K562 (cell line): Measurements from ENCODE around the gene SLC39A5. TPM values are rescaled to one million over a fixed set of nuclear protein-coding genes. Genes with fewer than 3 reads are reported as not detected.

Experiments
- BRCA1 ChIP-seq, 2 experiments: fragments of 450-650 bp in 1 of 2; sonication (generic) in 1 of 2; formaldehyde crosslinking in 1 of 2; IDR thresholded peaks; 2 replicates each; pipeline versions ENCODE4 v1.5.0 to v1.6.1; 2017 to 2020; ENCODE audit warnings: mild to moderate bottlenecking in 1 of 2, missing genetic modification reagents in 1 of 2
- CCNT2 ChIP-seq: IDR thresholded peaks from 2 replicates; pipeline ENCODE4 v1.6.1; 2011; ENCODE audit warnings: borderline replicate concordance, low read depth, mild to moderate bottlenecking, moderate library complexity, mixed read lengths, low read length; ENCODE audit not compliant: insufficient read length; ENCODE audit errors: extremely low read depth
- MEIS2 ChIP-seq: fragments of 450-650 bp; IDR thresholded peaks from 2 replicates; pipeline ENCODE4 v1.6.1; 2014; ENCODE audit warnings: mild to moderate bottlenecking; ENCODE audit not compliant: partially characterized antibody
- NR1H2 ChIP-seq: sonication (generic); formaldehyde crosslinking; IDR thresholded peaks from 2 replicates; pipeline ENCODE4 v1.4.0; 2020; ENCODE audit warnings: mild to moderate bottlenecking, missing genetic modification reagents
- POLR2G ChIP-seq: fragments of 200-400 bp; formaldehyde crosslinking; IDR thresholded peaks from 2 replicates; pipeline ENCODE4 v1.6.1; 2017; ENCODE audit warnings: low read depth, mild to moderate bottlenecking, antibody characterized with exemption, low read length, moderate library complexity
- SMAD4 ChIP-seq: fragments of 250-450 bp; sonication (Bioruptor Pico); conservative IDR thresholded peaks from 2 replicates; pipeline ENCODE4 v1.8.0; 2021; ENCODE audit warnings: inconsistent platforms, mild to moderate bottlenecking, moderate library complexity
- SNIP1 ChIP-seq: fragments of 450-650 bp; IDR thresholded peaks from 2 replicates; pipeline ENCODE4 v1.7.1; 2017; ENCODE audit warnings: low read depth, mild to moderate bottlenecking
- ZNF140 ChIP-seq: fragments of 250-450 bp; sonication (Bioruptor Pico); IDR thresholded peaks from 2 replicates; pipeline ENCODE4 v1.8.0; 2021; ENCODE audit warnings: moderate library complexity, mild to moderate bottlenecking, inconsistent platforms
- ZNF561 ChIP-seq: fragments of 450-650 bp; formaldehyde crosslinking; conservative IDR thresholded peaks from 2 replicates; pipeline ENCODE4 v1.4.0; 2020; ENCODE audit warnings: mild to moderate bottlenecking, moderate library complexity
- ZNF584 ChIP-seq: fragments of 200-800 bp; sonication (Bioruptor generic); IDR thresholded peaks from 2 replicates; pipeline ENCODE4 v1.6.1; 2016; ENCODE audit warnings: low read depth, mild to moderate bottlenecking, missing genetic modification characterization, missing compliant biosample characterization
- polyA plus RNA-seq, 8 experiments: library from polyadenylated mRNA; depleted of rRNA in 4 of 8; stranded (reverse) in 5 of 8; unstranded in 3 of 8; fragments of >200 nt; fragmentation: Nextera tagmentation in 2 of 8; fragmentation: Illumina TruSeq in 1 of 8; extraction: Ambion mirVana in 2 of 8; extraction: Trizol in 1 of 8; gene quantifications; 2 replicates each; pipeline versions ENCODE4 v1.2.1 to v1.2.3, GENCODE V29; 2011 to 2014; ENCODE audit warnings: inconsistent platforms in 1 of 8, missing spikeins in 1 of 8
- total RNA-seq, 7 experiments: library from RNA; depleted of rRNA in 6 of 7; stranded (reverse); fragments of >200 nt in 6 of 7; fragmentation: Illumina TruSeq in 2 of 7; extraction: Trizol in 2 of 7; gene quantifications; 2 replicates each; pipeline versions ENCODE4 v1.2.1 to v1.2.3, GENCODE V29; 2011 to 2021; ENCODE audit warnings: low replicate concordance in 1 of 7
- TF ChIP-seq, protein P1 (sequence below): fragments of 250-450 bp; sonication (Bioruptor Pico); IDR thresholded peaks from 2 replicates; pipeline ENCODE4 v1.9.0; 2021; ENCODE audit warnings: mild to moderate bottlenecking, inconsistent platforms
- TF ChIP-seq, protein P2 (sequence below): fragments of 450-650 bp; IDR thresholded peaks from 2 replicates; pipeline ENCODE4 v1.6.1; 2016; ENCODE audit warnings: mild to moderate bottlenecking
- TF ChIP-seq, protein P3 (sequence below): conservative IDR thresholded peaks from 2 replicates; pipeline ENCODE4 v1.6.1; 2011; ENCODE audit warnings: low read depth, mild to moderate bottlenecking, low read length; ENCODE audit not compliant: control insufficient read depth
- TF ChIP-seq, protein P4 (sequence below): sonication (generic); formaldehyde crosslinking; IDR thresholded peaks from 2 replicates; pipeline ENCODE4 v1.8.0; 2023; ENCODE audit warnings: missing genetic modification reagents, mild to moderate bottlenecking, borderline replicate concordance

Gene SLC39A5
- total and polyA plus RNA-seq, 9 of the 15 experiments (the other 6 are each of a cell fraction or from before 2014, with no cell fraction given): 0.08 to 0.10 TPM; not detected in 7

DNA sequence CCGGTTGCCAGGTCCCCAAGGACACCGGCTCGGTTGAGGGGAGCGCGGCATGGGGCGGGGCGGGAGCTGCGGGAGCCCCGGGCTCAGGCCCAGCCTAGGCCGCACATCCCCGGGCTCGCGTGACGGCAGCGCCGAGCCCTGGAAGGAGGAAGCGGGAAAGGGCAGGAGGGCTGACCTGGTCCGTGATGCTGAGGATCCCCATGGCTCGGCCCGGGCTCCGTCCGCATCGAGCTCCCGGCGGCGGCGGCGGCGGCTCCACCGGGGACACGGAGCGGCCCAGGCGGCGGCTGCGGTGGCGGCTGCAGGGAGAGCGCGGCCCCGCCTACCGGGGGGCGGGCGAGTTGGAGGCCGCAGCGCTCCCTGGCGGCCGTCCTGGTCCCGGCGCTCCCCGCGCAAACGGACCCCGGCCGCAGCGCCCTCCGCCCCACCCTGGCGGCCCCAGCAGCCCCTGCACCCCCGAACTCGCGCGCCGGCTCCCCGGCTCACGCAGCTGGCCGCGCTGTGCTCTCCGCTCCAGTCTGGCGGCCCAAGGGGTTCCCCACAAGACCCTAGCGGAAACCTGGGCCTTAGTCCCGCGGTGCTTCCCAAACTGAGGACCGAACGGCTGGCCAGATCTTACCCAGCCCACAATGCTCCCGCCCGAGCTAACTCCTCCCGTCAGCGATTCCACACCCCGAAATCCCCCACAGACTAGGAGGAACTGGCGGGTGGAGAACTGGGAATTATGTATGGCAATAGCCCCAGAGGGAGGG lies 28.4 kb downstream of the SLC39A5 start, which contains the start of gene ANKRD52 (continued):
- TF ChIP-seq SMAD4 (CRISPR knock-in tag): peak; percentile 63
- TF ChIP-seq POLR2G: peak; percentile 80
- TF ChIP-seq CCNT2: peak; percentile 62
- TF ChIP-seq BRCA1 (IDR thresholded peaks at IDR 0.05): no peak
- no peak for TF ChIP-seq BRCA1 (CRISPR knock-in tag; IDR thresholded peaks at IDR 0.05)
- no peak for TF ChIP-seq ZNF561 (CRISPR knock-in tag)
- TF ChIP-seq, protein P1, sequence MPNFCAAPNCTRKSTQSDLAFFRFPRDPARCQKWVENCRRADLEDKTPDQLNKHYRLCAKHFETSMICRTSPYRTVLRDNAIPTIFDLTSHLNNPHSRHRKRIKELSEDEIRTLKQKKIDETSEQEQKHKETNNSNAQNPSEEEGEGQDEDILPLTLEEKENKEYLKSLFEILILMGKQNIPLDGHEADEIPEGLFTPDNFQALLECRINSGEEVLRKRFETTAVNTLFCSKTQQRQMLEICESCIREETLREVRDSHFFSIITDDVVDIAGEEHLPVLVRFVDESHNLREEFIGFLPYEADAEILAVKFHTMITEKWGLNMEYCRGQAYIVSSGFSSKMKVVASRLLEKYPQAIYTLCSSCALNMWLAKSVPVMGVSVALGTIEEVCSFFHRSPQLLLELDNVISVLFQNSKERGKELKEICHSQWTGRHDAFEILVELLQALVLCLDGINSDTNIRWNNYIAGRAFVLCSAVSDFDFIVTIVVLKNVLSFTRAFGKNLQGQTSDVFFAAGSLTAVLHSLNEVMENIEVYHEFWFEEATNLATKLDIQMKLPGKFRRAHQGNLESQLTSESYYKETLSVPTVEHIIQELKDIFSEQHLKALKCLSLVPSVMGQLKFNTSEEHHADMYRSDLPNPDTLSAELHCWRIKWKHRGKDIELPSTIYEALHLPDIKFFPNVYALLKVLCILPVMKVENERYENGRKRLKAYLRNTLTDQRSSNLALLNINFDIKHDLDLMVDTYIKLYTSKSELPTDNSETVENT: peak; percentile 61
- TF ChIP-seq MEIS2: no peak
- TF ChIP-seq ZNF140 (CRISPR knock-in tag): no peak
- TF ChIP-seq, protein P2, sequence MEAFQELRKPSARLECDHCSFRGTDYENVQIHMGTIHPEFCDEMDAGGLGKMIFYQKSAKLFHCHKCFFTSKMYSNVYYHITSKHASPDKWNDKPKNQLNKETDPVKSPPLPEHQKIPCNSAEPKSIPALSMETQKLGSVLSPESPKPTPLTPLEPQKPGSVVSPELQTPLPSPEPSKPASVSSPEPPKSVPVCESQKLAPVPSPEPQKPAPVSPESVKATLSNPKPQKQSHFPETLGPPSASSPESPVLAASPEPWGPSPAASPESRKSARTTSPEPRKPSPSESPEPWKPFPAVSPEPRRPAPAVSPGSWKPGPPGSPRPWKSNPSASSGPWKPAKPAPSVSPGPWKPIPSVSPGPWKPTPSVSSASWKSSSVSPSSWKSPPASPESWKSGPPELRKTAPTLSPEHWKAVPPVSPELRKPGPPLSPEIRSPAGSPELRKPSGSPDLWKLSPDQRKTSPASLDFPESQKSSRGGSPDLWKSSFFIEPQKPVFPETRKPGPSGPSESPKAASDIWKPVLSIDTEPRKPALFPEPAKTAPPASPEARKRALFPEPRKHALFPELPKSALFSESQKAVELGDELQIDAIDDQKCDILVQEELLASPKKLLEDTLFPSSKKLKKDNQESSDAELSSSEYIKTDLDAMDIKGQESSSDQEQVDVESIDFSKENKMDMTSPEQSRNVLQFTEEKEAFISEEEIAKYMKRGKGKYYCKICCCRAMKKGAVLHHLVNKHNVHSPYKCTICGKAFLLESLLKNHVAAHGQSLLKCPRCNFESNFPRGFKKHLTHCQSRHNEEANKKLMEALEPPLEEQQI: no peak
- no peak for TF ChIP-seq NR1H2 (CRISPR knock-in tag)
- TF ChIP-seq SNIP1: no peak
- TF ChIP-seq, protein P3, sequence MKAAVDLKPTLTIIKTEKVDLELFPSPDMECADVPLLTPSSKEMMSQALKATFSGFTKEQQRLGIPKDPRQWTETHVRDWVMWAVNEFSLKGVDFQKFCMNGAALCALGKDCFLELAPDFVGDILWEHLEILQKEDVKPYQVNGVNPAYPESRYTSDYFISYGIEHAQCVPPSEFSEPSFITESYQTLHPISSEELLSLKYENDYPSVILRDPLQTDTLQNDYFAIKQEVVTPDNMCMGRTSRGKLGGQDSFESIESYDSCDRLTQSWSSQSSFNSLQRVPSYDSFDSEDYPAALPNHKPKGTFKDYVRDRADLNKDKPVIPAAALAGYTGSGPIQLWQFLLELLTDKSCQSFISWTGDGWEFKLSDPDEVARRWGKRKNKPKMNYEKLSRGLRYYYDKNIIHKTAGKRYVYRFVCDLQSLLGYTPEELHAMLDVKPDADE: peak; percentile 65; the same call in 1 of the 2 replicates
- TF ChIP-seq, protein P4, sequence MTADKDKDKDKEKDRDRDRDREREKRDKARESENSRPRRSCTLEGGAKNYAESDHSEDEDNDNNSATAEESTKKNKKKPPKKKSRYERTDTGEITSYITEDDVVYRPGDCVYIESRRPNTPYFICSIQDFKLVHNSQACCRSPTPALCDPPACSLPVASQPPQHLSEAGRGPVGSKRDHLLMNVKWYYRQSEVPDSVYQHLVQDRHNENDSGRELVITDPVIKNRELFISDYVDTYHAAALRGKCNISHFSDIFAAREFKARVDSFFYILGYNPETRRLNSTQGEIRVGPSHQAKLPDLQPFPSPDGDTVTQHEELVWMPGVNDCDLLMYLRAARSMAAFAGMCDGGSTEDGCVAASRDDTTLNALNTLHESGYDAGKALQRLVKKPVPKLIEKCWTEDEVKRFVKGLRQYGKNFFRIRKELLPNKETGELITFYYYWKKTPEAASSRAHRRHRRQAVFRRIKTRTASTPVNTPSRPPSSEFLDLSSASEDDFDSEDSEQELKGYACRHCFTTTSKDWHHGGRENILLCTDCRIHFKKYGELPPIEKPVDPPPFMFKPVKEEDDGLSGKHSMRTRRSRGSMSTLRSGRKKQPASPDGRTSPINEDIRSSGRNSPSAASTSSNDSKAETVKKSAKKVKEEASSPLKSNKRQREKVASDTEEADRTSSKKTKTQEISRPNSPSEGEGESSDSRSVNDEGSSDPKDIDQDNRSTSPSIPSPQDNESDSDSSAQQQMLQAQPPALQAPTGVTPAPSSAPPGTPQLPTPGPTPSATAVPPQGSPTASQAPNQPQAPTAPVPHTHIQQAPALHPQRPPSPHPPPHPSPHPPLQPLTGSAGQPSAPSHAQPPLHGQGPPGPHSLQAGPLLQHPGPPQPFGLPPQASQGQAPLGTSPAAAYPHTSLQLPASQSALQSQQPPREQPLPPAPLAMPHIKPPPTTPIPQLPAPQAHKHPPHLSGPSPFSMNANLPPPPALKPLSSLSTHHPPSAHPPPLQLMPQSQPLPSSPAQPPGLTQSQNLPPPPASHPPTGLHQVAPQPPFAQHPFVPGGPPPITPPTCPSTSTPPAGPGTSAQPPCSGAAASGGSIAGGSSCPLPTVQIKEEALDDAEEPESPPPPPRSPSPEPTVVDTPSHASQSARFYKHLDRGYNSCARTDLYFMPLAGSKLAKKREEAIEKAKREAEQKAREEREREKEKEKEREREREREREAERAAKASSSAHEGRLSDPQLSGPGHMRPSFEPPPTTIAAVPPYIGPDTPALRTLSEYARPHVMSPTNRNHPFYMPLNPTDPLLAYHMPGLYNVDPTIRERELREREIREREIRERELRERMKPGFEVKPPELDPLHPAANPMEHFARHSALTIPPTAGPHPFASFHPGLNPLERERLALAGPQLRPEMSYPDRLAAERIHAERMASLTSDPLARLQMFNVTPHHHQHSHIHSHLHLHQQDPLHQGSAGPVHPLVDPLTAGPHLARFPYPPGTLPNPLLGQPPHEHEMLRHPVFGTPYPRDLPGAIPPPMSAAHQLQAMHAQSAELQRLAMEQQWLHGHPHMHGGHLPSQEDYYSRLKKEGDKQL (CRISPR knock-in tag): no peak
- TF ChIP-seq ZNF584 (CRISPR knock-in tag): no peak
